ENCODE data around the gene NUMA1. TPM values are rescaled to one million over a fixed set of nuclear protein-coding genes. Genes with fewer than 3 reads are reported as not detected.
A peak's percentile ranks its signal among the peaks of the same experiment; 100 is the strongest.

NUMA1 gene
- total and polyA plus RNA-seq, 2 of the 13 experiments (the other 11 are each of a cell fraction or from before 2014, with no cell fraction given), result 57.3 to 60.2 TPM

DNA sequence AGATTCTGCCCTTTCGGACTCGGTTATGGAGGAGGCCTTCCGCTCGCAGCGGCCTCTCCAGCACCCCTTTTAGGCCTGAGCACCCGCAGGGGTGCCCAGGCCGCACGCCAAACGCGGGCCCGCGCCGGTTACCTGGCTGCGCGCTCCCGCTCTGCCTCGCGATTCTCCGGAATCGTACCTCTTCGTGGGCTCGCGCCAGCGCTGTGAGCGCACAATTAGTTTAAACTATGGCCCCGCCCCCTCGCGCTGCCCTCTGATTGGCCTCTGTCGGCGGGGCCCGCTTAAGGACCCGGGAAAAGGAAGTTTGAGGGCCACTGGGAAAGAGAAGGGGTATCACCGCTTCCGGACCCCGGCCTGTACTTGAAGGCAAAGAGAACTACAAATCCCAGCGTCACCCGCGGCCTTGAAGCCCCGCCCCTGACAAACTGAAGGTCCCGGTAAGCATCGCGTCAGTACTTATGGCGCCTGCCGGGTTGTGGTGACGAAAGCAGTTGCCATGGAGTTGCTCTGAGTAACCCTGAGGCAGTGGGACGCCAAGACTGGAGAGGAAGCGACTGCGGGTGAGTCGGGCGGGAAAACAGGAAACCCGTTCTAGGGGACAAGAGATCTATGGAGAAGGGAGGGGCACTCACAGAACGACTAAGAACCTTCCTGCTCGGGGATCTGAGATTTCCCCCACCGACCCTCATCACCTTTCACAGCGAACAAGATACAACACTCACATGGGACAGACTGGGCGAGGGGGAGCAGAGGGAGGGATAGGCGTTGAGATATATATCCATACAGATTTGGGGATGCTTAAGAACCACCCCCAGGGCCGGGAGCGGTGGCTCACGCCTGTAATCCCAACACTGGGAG is at the start of gene NUMA1, which contains the start of gene LRRC51 (continued):
- TF ChIP-seq ZBTB21 (CRISPR knock-in tag; IDR thresholded peaks at IDR 0.05) (peak; percentile 94), MTA3 (CRISPR knock-in tag; IDR thresholded peaks at IDR 0.05) (no peak), HOXD1 (CRISPR knock-in tag; IDR thresholded peaks at IDR 0.05) (peak; percentile 57; the same call in 1 of the 2 replicates), ZSCAN22 (CRISPR knock-in tag; IDR thresholded peaks at IDR 0.05) (0 out of 2 replicates have a peak, but pooled peaks have one; percentile 44), PCBP1 (IDR thresholded peaks at IDR 0.05; ENCODE audit: borderline replicate concordance, low read depth, low read length) (no peak), SOX13 (IDR thresholded peaks at IDR 0.05) (no peak), SOX13 (CRISPR knock-in tag; conservative IDR thresholded peaks at IDR 0.05 in 1 of 2, IDR thresholded peaks at IDR 0.05 in 1 of 2) (no peak), AKNA (CRISPR knock-in tag; IDR thresholded peaks at IDR 0.05; ENCODE audit: borderline replicate concordance) (no peak), GZF1 (CRISPR knock-in tag; IDR thresholded peaks at IDR 0.05) (no peak; the same call in 1 of the 2 replicates), FOSL2 (CRISPR knock-in tag; IDR thresholded peaks at IDR 0.05) (peak; percentile 36), ARNT2 (CRISPR knock-in tag; IDR thresholded peaks at IDR 0.05; ENCODE audit: low read depth) (peak; percentile 82), U2AF2 (IDR thresholded peaks at IDR 0.05; ENCODE audit: low read depth, low read length) (peak; percentile 82; the same call in 1 of the 2 replicates), GPBP1L1 (CRISPR knock-in tag; IDR thresholded peaks at IDR 0.05) (no peak), NFIC (IDR thresholded peaks at IDR 0.05; ENCODE audit: low read length) (no peak), ZFP36L2 (CRISPR knock-in tag; IDR thresholded peaks at IDR 0.05) (no peak), REPIN1 (CRISPR knock-in tag; IDR thresholded peaks at IDR 0.05; ENCODE audit: borderline replicate concordance, low read depth) (no peak)
- TF ChIP-seq, protein P1, sequence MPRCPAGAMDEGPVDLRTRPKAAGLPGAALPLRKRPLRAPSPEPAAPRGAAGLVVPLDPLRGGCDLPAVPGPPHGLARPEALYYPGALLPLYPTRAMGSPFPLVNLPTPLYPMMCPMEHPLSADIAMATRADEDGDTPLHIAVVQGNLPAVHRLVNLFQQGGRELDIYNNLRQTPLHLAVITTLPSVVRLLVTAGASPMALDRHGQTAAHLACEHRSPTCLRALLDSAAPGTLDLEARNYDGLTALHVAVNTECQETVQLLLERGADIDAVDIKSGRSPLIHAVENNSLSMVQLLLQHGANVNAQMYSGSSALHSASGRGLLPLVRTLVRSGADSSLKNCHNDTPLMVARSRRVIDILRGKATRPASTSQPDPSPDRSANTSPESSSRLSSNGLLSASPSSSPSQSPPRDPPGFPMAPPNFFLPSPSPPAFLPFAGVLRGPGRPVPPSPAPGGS (CRISPR knock-in tag; IDR thresholded peaks at IDR 0.05), result no peak
- TF ChIP-seq, protein P2, sequence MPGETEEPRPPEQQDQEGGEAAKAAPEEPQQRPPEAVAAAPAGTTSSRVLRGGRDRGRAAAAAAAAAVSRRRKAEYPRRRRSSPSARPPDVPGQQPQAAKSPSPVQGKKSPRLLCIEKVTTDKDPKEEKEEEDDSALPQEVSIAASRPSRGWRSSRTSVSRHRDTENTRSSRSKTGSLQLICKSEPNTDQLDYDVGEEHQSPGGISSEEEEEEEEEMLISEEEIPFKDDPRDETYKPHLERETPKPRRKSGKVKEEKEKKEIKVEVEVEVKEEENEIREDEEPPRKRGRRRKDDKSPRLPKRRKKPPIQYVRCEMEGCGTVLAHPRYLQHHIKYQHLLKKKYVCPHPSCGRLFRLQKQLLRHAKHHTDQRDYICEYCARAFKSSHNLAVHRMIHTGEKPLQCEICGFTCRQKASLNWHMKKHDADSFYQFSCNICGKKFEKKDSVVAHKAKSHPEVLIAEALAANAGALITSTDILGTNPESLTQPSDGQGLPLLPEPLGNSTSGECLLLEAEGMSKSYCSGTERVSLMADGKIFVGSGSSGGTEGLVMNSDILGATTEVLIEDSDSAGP (CRISPR knock-in tag; IDR thresholded peaks at IDR 0.05; ENCODE audit: borderline replicate concordance), result peak; percentile 78; the same call in 1 of the 2 replicates
